Fibroblast of skin of left quadriceps (primary cell): ENCODE results near the gene SORL1-AS1.

Experiments used
- DNase-seq, 2 experiments: peaks; one replicate each; pipeline ENCODE4 v3.0.0-alpha.2; 2013; ENCODE audit warnings: low read depth in 2 of 2

Gene SORL1-AS1

DNA sequence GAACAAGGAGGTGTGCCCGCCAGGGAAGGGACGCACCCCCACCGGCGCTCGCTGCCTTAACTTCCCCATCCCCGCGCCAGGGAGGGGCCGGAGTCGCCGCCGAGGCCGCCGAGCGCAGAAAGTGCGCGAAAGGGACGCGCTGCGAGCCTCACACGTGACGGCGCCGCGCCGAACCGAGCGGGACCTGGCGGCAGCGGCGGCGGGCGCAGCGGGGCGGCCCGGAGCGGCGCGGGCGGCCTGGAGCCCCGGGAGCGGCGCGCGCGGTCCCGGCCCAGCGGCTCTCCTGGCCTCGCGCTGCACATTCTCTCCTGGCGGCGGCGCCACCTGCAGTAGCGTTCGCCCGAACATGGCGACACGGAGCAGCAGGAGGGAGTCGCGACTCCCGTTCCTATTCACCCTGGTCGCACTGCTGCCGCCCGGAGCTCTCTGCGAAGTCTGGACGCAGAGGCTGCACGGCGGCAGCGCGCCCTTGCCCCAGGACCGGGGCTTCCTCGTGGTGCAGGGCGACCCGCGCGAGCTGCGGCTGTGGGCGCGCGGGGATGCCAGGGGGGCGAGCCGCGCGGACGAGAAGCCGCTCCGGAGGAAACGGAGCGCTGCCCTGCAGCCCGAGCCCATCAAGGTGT is 670 bp downstream of the SORL1-AS1 start, which contains the start of gene SORL1:
Gene SORL1 (plus strand): TSS at position 329 of the 623 bp plus-strand sequence. CDS start 18 bp downstream, at position 347.
- no peak for DNase-seq

DNA sequence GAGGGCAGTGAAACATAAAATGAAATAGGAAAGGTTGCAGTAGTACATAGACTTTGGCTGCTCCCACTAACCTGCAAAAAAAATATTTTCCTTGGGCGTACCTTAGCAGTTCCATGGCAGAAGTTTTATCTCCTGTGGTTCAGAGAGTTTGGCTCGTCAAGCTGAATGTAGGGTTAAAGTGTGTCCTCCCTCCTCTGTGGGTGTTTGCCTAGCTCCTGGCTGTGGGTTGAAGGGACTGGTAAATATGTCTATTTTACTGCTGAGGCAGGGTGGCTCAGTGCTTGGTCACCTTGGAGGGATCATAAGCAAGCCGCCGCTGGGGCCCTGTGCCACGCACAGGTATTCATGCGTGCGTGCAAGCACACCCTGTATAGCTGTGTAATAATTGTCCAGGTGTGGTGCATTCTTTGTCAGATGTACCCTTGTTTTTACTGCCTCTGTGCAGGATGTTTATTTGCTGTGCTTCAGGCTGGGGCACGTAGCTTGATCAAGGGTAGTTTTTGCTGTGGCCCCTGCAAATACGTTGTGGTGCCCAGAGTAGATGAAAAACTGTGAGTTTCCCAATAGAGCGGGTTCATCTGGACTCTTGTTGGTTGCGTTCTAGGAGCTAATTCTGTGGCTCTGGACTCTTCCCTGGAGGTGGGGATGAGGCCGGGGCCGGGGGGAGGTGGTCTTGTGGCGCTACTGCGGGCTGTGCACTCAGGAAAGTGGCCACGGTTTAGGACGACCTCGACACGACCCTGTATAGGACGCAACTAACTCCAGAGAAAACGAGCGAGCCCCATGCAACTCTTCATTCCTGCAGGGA is 1.4 kb downstream of the SORL1-AS1 start:
- no peak for DNase-seq

DNA sequence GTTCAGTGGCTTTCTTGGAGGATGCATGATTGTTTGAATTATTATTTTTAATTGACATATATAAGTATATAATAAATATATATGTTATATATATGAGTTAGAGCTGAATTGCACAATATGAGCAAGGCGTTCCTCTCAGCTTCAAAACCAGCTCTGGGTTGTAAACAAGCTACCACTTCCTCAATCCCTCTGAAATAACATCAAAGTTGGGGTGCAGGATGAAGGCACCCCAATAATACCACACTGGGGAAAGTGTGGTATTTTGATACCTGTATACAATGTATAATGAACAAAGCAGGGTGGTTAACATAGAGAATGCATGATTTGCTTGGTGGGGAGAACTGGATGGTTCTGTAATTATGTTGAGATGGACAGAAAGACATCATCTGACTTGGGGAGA is 2.4 kb downstream of the SORL1-AS1 start:
- no peak for DNase-seq

DNA sequence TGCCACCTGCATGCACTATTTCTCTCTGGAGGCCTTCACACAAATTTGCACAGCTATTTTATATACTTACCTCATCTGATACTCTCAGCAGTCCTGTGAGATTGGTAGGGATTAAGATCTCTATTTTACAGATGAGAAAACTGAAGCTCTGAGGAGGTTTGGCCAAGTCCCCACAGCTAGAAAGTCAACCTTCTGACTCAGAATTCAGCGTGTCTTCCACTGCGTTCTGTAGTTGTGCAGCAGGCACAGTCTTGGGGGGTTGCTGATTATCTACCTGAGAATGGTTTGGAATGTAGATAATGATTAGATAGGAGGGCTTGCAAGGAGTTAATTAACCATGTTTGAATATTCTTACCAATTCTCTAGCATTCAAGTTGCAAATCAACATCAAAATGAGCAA is 3.1 kb downstream of the SORL1-AS1 start:
- no peak for DNase-seq

DNA sequence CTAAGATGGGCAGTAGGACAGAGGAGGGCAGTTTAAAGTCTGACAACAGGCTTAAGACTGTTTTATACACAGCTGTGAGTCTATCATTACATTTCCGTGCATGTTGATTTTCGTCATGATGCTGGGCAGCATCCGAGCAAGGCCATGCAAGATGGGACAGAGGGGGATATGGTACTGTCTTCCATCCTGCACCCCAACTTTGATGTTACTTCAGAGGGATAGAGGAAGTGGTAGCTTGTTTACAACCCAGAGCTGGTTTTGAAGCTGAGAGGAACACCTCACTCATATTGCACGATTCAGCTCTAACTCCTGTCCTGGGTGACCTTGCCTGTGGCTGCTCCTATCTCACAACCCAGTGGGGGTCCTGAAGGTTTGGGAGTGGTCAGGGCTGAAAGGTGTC is 3.6 kb downstream of the SORL1-AS1 start:
- no peak for DNase-seq

DNA sequence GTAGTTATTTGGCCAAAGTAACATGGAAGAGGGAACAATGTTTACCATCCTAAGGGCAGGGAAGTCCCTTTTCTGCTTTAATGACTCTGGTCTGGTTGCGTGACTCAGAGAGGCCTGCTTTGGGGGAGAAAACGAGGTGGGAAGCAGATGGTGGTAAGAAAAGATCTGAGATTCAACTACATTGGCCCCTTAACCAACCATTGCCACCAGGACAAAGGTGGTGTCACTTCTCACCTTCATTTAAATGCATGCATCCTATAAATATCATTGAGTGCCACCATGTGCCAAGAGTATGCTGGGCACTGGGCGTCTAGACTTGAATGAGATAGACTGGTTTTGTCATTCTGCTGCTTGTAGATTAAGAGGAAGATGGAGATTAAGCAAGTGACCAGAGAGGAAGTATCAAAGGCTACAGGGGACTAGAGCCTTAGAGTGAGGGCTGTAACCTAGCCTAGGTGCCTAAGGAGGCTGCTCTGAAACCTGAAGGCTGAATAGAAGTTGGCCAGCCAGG is 4.3 kb downstream of the SORL1-AS1 start:
- DNase-seq = no peak

DNA sequence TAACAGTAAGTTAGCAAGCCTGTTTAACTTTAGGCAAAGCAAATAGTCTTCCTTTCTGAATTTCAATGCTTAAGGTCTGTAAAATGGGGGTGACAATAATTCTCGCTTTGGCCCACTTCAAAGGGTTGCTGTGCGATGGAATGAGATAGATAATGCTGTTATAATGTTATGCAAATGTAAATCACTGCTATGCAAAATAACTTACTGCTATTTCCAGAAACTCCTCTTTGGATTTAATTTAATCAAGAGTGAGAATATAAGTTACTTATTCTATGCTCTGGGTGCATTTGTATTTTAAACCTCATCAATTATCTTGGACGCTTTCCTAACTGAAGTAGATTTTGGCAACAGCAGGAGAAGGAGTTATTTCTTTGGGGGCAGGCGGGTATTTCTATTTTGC is 4.8 kb downstream of the SORL1-AS1 start:
- DNase-seq = no peak

DNA sequence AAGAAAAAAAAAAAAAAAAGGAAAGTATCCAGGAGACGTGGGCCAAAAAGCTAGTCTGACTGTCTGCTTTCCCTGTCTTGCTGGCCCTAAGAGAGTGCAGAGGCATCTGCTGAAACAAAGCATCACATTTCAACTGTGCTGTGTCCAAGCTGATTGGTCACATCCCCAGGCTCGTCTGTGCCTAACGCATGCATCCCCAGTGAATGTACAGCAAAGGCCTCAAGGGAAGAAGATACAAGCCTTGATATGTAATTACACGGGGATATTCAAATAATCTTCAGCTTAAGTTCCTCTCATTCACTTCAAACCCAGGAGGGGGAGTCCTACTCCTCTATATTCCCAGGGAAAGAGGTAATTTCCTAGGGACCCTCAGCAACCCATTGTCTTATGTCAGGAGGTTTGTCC is 6.0 kb downstream of the SORL1-AS1 start:
- DNase-seq = peak; percentile 48 to 55

DNA sequence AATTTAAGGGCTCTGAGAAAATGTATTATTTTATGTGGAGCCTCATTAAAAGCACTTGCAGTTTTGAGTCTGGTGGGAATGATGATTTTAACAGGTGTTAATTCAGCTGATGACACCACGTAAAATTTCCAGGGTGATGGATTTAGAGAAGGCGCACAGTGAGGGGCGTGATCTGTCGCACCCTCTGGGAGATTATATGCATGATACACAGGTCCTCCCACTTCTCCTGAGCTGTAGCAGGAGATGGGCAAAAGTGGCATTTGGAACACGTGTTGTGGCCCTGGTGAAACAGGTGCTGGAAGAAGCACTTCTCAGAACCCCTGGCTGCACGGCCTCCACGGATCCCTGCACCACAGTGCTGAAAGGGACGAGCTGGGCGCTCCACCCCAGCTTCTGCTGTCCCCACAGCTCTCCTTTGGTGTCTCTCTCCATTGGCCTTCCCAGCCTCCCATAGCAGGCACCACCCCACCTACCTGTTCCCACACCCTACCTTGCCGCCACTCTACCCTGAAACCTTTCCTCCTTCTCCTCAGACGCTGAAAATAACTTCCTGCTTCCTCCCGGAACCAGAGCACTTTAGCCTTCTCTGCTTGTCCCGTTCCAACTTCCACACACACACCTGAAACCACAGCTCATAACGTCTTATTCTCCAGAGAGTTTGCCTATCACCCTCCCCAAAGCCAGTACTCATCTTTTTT is 7.5 kb downstream of the SORL1-AS1 start:
- no peak for DNase-seq

DNA sequence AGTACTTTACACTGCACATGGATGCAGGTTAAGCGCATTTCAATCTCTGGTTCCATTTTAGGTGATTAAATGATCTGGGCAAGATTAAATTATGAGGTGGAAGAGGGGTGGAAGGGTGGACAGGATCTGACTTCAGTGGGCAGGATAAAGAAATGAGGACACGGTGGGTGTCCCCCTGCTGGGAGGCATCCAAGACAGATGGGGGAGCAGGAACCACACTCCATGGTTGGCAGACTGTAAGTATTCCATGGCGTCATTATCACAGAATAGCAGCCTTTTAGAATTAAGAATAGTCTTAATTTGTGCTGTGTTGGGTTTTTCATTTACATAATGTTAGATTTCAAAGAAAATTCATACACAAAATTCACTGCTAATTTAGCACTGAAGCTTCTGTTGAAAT is 8.2 kb downstream of the SORL1-AS1 start:
- DNase-seq = no peak

DNA sequence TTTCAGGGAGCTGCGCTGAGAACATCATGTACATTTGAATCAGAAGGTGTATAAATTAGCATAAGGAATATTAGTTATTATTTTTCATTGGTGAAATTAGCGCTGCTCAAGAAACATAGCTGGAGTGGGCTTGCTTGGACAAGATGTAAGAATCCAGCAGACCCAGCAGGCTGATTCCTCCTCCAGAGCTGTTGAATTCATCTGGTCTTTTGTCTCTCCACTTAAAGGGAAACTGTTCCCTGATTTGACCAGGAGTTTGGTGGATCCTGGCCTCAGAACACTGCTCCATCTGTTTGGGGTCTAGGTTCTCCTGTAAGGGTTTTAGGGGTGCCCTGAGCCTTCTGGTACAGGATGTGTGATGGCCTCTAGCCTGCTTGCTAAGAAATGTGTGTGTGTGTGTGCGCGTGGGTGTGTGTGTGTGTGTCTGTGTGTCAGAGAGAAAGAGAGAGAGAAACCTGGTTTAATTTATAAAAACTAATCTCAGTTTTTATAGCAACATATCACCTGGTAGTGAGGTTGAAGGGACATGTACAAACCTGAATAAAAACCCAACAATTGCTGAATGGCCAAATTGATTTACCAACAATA is 9.0 kb downstream of the SORL1-AS1 start:
- no peak for DNase-seq

DNA sequence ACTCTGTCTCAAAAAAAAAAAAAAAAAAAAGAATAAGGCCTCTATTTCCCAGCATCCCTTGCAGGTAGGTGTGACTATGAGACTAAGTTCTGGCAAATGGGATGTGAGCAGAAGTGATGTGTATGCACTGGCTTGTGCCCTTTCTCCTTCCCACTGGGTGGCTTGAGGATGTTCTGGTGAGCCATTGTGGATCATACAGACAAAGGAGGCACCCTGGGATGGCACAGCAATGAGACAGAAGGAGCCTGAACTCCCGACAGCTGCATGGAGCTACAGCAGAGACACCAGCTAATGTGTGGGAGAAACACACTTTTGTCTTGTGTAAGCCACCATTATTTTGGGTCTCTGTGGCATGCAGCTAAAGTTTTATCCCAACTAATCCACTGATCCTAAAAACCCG is 11.2 kb downstream of the SORL1-AS1 start:
- DNase-seq = no peak

DNA sequence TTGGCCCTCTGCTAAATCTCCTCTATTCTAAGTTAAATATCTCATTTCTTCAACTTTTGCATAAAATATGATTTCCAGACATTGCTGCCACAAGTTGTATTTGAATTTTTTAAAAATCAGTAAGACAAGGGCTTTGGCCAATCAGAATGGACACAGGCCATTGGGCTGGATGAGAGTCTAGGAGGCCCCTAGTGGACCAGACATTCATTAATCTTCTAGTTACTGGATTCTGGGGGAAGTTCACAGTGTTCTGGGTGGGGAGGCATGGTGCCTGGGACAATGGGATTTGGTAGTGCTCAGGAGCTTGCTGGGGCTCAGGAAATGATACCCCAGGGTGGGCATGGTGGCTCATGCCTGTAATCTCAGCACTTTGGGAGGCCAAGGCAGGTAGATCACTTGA is 13.0 kb downstream of the SORL1-AS1 start:
- DNase-seq = no peak

DNA sequence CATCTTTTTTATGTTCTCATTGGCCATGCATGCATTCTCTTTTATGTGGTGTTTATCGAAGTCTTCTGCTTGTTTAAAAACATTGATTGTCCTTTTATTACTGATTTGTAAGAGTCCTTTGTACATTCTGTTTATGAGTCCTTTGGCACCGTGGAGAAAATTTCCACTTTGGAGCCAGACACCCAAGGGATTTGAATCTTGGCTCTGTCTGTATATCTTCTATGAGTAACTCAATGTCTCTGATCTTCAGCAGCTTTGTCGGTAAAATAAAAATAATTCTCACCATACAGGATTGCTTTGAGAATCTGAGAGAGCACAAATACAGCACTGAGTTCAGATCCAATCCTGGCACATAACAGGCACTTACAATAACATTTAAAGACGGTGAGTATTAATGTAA is 13.4 kb downstream of the SORL1-AS1 start:
- DNase-seq = no peak

DNA sequence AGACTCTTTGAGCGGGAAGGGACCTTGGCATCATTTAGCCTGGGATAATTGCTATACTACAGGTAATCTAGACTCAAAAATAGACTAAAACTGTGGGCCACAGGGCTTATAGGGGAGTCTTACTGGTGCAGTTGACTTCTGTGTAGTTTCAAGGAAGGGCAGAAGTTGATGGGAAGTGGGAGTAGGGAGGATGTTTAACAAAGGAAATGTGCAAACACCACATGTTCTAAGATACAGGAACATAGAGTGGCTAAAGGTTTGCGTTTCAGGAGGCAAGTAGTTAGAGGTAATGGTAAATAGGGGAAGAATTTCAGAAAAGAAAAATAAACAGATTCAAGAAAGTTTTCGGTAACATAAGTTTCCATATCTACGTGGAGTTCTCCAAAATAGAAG is 15.1 kb downstream of the SORL1-AS1 start:
- no peak for DNase-seq

DNA sequence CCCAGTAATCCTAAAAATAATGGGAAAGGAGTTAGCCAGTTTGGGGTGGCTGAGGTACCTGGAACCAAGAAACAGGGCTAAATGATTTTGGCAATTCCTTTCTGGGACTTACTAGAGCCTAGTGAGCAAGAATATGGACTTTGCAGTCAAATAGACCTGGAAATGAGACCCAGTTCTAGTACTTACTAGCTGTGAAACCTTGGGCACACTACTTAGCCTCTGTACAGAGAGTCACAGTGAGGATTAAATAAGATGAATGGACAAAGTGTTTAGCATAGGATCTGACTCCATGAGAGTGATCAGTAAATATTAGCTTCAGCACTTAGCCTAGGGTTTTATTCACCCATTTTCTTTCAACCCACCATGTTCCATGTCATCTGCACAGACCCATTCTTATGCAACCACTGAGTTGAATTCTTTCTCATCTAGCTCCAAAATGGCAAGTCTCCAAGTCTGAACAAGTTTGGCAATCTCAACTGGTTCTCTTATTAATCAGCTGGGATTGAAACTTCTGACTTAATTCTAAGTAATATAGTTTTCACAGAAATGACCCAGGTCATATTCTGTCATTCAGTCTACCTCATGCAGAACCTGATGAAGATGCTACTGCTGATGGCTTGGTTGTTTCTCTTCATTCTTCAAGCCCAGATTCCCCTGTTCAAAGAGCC is 15.6 kb downstream of the SORL1-AS1 start:
- peak in 1 of 2 experiments; percentile 20 for DNase-seq

DNA sequence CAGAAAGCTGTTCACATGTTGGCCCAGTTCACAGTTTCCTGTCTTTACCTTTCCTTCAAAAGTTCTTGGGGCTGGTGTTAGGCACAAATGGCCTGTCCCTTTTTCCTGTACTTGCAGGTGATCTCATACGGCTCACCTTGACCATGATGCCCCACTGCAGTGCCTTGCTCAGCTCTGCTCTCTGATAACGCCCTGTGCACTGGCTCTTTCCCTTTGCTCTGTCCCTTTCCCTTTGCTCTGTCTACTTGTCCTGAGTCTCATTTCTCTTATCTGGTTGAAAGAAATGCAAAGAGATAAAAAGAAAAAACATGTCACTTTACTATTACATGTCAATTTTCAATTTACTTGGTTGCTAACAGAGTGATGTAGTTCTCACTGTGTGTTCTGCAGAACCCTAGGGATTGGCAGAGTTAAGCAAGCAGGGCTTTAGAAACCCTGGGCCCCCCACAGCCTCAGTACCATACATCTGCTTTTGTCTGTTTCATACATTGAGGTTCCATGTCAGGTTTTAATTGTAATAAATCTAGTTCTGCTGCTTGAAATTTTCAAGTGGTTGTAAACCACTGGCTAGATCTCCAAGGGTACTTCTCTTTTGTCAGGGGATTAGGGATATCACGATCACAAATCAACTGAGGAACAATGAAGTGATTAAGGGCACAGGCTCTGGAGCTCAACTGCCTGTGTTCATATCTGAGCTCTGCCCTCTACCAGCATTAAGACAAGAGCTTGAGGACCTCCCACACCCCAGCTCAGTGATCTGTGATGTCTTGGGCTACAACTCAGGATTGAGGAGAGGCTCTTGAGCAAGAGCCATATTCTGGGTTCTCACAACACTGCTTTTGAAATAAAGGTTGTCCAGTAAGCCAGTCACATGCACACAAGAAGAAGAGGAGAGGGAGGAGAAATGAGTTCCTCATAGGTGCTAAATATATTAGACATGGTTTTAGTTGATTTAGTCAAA is 16.9 kb downstream of the SORL1-AS1 start:
- DNase-seq = no peak

DNA sequence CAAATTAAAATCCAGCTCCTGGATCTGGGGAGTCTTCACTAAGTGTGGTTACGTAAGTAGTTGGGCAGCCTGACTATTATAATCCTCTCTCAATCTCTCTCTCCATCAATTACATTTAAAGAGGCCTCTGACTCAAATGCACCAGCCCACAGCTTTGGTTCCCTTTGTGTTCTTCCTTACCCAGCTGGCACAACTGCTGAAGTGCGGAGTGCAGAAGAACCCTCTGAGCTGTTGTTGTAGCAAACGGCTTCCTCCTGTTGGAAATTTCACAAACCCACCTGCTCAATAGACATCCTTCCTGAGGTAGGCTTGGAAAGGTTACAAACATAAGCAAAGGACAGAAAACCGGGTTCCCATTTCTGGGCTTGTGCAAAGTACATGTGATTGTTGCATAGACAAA is 17.6 kb downstream of the SORL1-AS1 start:
- no peak for DNase-seq

DNA sequence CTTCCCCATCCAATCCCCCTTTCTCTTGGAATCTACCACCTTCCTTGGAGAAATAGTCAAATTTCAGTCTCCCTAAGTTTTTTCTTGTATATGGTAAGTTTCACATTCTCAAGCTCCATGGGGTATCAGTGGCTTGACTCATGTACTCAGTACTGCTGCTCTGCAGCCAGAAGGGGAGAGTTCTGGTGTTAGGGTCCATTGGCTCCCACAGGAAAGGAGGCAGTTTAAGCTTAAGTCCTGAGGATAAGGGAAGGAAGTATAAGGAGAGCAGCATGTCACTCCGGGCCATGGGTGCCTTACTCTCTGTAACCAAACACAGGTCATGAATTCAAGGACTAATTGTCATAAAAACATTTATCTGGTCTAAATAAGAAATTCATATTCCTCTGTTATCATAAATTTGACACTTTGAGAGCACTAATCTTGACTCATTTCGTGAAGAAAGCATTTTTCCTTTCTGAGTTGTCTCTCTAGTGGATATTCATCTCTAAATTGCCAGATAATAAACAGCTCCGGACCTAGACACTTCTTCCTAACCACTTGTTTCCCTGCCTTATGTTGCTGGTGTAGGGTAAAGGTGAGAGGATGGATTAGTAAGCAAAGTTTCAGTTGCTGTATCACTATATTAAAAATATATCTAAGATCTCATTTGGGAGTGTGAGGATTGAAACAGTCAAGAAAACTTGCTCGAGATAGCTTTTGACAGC is 20.8 kb downstream of the SORL1-AS1 start:
- no peak for DNase-seq

DNA sequence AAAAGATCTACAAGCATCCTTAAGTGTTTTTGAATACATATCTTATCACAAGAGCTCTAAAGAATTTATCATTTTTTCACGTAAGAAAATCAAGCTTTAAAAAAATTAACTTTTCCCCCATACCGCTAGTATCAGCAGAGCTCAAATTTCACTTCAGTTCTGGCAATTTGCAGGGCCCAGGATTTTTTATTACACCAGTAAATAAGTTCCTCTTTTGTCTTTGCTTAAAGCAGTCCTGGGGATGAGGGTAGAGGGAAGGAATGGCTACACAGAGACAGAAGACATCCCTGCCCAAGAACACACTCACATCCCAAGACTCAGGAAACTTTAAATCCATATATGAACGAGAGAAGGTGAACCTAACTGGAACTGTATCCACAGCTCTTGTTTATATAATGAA is 23.2 kb downstream of the SORL1-AS1 start:
- DNase-seq = no peak
